B cell (primary cell): ENCODE data around the gene BNC2.

Source experiments
- EZH2 ChIP-seq: IDR thresholded peaks from 2 replicates; pipeline ENCODE4 v1.6.1; 2012; ENCODE audit warnings: borderline replicate concordance, low read depth, mild to moderate bottlenecking, moderate library complexity, low read length; ENCODE audit not compliant: insufficient read depth, poor library complexity, severe bottlenecking
- TF ChIP-seq, protein P1 (sequence below): fragments of 200-600 bp; IDR thresholded peaks from one replicate; pipeline ENCODE4 v1.8.0; 2022; ENCODE audit warnings: antibody characterized with exemption, mild to moderate bottlenecking

- TF ChIP-seq, protein P1, sequence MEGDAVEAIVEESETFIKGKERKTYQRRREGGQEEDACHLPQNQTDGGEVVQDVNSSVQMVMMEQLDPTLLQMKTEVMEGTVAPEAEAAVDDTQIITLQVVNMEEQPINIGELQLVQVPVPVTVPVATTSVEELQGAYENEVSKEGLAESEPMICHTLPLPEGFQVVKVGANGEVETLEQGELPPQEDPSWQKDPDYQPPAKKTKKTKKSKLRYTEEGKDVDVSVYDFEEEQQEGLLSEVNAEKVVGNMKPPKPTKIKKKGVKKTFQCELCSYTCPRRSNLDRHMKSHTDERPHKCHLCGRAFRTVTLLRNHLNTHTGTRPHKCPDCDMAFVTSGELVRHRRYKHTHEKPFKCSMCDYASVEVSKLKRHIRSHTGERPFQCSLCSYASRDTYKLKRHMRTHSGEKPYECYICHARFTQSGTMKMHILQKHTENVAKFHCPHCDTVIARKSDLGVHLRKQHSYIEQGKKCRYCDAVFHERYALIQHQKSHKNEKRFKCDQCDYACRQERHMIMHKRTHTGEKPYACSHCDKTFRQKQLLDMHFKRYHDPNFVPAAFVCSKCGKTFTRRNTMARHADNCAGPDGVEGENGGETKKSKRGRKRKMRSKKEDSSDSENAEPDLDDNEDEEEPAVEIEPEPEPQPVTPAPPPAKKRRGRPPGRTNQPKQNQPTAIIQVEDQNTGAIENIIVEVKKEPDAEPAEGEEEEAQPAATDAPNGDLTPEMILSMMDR, result no peak
- TF ChIP-seq EZH2, result no peak
Observed at GRCh38 chr9:16873126-16873802, 2.8 kb upstream of the BNC2 start.
